A549 (cell line): Measurements from ENCODE around the gene IGFBP2.

ENCODE experiments used
- POLR2A ChIP-seq: IDR thresholded peaks from 2 replicates; pipeline ENCODE4 v1.6.1; 2012; ENCODE audit warnings: mild to moderate bottlenecking, low read length
- TF ChIP-seq, protein P1 (sequence below): fragments of >200 bp; sonication (Bioruptor Twin); formaldehyde crosslinking; IDR thresholded peaks from 3 replicates; pipeline ENCODE4 v1.5.1; 2016

DNA sequence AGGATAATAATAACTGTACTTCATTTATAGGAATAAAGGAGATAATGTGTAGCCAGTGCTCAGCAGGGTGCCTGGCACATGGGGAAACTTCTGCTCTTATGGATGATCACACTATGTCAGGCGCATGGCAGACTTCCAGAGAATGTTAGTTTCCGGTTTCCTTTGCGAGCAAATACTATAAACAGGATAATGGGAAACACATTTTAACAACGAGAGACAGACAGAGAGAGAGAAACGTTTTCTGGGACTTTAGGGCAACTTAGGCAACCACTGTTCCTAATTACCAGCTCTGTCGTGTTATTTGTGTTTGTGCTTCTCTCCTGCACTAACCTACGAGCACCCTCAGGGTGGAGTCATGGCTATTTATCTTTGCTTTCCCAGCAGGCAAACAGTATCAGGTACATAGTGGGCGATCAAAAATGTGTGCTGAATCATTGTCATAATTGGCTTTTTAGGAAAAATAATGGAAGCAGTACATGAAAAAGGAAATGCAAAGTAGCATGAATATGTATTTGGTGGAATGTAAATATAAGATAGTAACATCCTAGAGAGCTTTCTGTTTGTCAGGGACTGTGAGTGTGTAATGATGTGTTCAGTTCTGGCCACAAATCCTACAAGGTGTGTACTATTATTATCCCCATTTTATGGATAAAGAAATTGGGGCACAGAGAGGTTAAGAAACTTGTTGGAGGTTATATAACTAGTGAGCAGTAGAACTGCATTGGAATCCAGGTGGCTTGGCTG, 36.8 kb upstream of the IGFBP2 start:
- TF ChIP-seq POLR2A = no peak
- TF ChIP-seq, protein P1, sequence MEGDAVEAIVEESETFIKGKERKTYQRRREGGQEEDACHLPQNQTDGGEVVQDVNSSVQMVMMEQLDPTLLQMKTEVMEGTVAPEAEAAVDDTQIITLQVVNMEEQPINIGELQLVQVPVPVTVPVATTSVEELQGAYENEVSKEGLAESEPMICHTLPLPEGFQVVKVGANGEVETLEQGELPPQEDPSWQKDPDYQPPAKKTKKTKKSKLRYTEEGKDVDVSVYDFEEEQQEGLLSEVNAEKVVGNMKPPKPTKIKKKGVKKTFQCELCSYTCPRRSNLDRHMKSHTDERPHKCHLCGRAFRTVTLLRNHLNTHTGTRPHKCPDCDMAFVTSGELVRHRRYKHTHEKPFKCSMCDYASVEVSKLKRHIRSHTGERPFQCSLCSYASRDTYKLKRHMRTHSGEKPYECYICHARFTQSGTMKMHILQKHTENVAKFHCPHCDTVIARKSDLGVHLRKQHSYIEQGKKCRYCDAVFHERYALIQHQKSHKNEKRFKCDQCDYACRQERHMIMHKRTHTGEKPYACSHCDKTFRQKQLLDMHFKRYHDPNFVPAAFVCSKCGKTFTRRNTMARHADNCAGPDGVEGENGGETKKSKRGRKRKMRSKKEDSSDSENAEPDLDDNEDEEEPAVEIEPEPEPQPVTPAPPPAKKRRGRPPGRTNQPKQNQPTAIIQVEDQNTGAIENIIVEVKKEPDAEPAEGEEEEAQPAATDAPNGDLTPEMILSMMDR = no peak
